HG03442 (cell line): ENCODE measurements around the gene NANOGP8.
"Not testable (repeated sequence)": the region's sequence is repeated elsewhere in the genome, so short reads cannot be mapped to it uniquely, and the experiment has no call there.

Source experiments
- ATAC-seq: cut with Tn5 transposase; IDR thresholded peaks from one replicate; pipeline ENCODE4 v1.9.1; 2021; ENCODE audit warnings: mild to moderate bottlenecking, moderate library complexity; ENCODE audit not compliant: unreplicated experiment

NANOGP8 gene

GRCh38 chr15:35098737-35099136 lies 13.6 kb upstream of the NANOGP8 start:
- no peak for ATAC-seq

GRCh38 chr15:35095941-35096340 lies 10.8 kb upstream of the NANOGP8 start:
- no peak for ATAC-seq

GRCh38 chr15:35092846-35093245 lies 7.8 kb upstream of the NANOGP8 start:
- no peak for ATAC-seq

GRCh38 chr15:35092311-35092710 lies 7.2 kb upstream of the NANOGP8 start:
- ATAC-seq, result no peak

- ATAC-seq, result no peak
Observed at GRCh38 chr15:35090104-35090807, 5.2 kb upstream of the NANOGP8 start.

- no peak for ATAC-seq
Observed at GRCh38 chr15:35089551-35089950, 4.5 kb upstream of the NANOGP8 start.

GRCh38 chr15:35088329-35088728 lies 3.2 kb upstream of the NANOGP8 start:
- ATAC-seq, result no peak

- no peak for ATAC-seq
Observed at GRCh38 chr15:35087759-35088158, 2.7 kb upstream of the NANOGP8 start.

GRCh38 chr15:35082371-35083348 lies 2.4 kb downstream of the NANOGP8 start:
- not testable (repeated sequence) for ATAC-seq

GRCh38 chr15:35081626-35082365 lies 3.3 kb downstream of the NANOGP8 start:
- not testable (repeated sequence) for ATAC-seq

GRCh38 chr15:35080226-35080625 lies 4.9 kb downstream of the NANOGP8 start:
- no peak for ATAC-seq

GRCh38 chr15:35078221-35078915 lies 6.7 kb downstream of the NANOGP8 start:
- ATAC-seq, result no peak

- ATAC-seq, result no peak
Observed at GRCh38 chr15:35071106-35071505, 14.0 kb downstream of the NANOGP8 start.

GRCh38 chr15:35068846-35069475 lies 16.1 kb downstream of the NANOGP8 start:
- ATAC-seq, result no peak

GRCh38 chr15:35067496-35068347 lies 17.4 kb downstream of the NANOGP8 start:
- ATAC-seq, result no peak

- no peak for ATAC-seq
Observed at GRCh38 chr15:35066094-35066493, 19.0 kb downstream of the NANOGP8 start.

GRCh38 chr15:35064576-35065190 lies 20.4 kb downstream of the NANOGP8 start:
- no peak for ATAC-seq

GRCh38 chr15:35062738-35063099 lies 22.4 kb downstream of the NANOGP8 start:
- no peak for ATAC-seq
